ENCODE results near the gene TP53BP2.

DNA sequence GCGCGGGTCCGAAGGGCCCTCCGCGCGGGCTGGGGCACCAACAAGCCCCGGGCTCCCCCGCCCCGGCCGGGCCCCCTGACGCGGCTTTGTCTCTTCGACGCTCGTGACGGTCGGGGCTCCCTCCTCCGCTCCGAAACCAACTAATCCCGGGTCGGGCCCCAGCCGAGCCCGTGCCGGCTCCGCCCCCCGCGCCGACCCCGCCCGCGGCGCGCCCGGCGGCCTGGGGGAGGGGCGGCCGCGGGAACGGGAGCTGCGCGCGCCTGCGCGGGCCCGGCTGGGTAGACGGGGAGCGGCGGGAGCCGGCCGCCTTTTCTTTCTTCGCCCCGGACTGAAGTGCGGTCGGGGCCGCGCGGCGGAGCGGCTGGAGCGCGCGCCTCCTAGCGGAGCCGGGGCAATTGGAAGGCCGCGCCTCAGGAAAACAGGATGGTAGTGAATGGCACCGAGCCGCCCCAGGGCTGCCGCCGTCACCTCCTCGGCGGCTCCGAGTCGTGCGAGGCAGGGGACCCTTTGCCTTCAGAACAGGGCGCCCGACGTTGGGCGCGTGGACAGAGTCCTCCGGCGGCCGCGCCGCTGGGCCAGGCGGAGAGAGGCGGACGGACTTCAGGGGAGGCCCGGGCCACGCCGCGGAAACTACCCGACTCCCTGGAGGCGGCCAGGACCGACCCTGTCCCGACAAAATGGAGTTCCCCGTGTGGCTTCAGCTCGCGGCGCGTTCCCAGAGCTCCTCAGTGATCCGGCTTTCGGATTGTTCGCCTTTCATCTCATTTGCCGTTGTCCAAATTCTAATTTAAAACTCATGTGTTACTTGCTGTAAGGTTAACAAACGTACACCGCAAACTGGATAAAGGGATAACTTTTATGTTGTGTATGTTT lies at the start of gene TP53BP2:
- TF ChIP-seq, protein P1, sequence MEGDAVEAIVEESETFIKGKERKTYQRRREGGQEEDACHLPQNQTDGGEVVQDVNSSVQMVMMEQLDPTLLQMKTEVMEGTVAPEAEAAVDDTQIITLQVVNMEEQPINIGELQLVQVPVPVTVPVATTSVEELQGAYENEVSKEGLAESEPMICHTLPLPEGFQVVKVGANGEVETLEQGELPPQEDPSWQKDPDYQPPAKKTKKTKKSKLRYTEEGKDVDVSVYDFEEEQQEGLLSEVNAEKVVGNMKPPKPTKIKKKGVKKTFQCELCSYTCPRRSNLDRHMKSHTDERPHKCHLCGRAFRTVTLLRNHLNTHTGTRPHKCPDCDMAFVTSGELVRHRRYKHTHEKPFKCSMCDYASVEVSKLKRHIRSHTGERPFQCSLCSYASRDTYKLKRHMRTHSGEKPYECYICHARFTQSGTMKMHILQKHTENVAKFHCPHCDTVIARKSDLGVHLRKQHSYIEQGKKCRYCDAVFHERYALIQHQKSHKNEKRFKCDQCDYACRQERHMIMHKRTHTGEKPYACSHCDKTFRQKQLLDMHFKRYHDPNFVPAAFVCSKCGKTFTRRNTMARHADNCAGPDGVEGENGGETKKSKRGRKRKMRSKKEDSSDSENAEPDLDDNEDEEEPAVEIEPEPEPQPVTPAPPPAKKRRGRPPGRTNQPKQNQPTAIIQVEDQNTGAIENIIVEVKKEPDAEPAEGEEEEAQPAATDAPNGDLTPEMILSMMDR (conservative IDR thresholded peaks at IDR 0.05; ENCODE audit: low read length), result peak; percentile 47
- no peak for TF ChIP-seq EZH2phosphoT487 (IDR thresholded peaks at IDR 0.05; ENCODE audit: borderline replicate concordance)
